Thyroid gland (tissue), 4 donors: Measurements from ENCODE around the gene TMEM255B. TPM values are rescaled to one million over a fixed set of nuclear protein-coding genes. Genes with fewer than 3 reads are reported as not detected.

Source experiments
- DNase-seq, 2 donors: peaks; one replicate each; pipeline ENCODE4 v3.0.0-alpha.2; 2019
- H3K27ac ChIP-seq, 3 donors: fragments of 200-600 bp; sonication (generic); 1 replicate in 2 of 3; 2 replicates in 1 of 3; pipeline ENCODE4 v1.5.1; 2016 to 2019; ENCODE audit warnings: mild to moderate bottlenecking in 1 of 3, moderate library complexity in 1 of 3
- H3K27me3 ChIP-seq: fragments of 200-600 bp; sonication (generic); one replicate; pipeline ENCODE4 v1.5.1; 2019
- H3K36me3 ChIP-seq, 2 donors: fragments of 200-600 bp; sonication (generic); one replicate each; pipeline ENCODE4 v1.5.1; 2016 to 2019
- H3K4me1 ChIP-seq, 2 donors: fragments of 200-600 bp; sonication (generic); one replicate each; pipeline ENCODE4 v1.5.1; 2017 to 2019
- H3K4me3 ChIP-seq, 3 donors: fragments of 200-600 bp; sonication (generic); replicated peaks in 1 of 3; 1 replicate in 2 of 3; 2 replicates in 1 of 3; pipeline ENCODE4 v1.5.1; 2016; ENCODE audit warnings: mild to moderate bottlenecking in 1 of 3
- H3K9me3 ChIP-seq: fragments of 200-600 bp; sonication (generic); one replicate; pipeline ENCODE4 v1.5.1; 2017
- POLR2A ChIP-seq, 2 donors: fragments of 450-650 bp; IDR thresholded peaks; one replicate each; pipeline ENCODE4 v1.6.1; 2017; ENCODE audit warnings: antibody characterized with exemption in 2 of 2, mild to moderate bottlenecking in 2 of 2, moderate library complexity in 1 of 2
- WGBS, 2 donors: methylation state at CpG; one replicate each; pipeline ENCODE4 v1.1.5; 2017; 5-methylcytosine and 5-hydroxymethylcytosine counted together
- intact Hi-C: fragments of 100-400 bp; cut with DNase I; formaldehyde crosslinking; loops from one replicate; pipeline ENCODE4 v1.15.1; 2023
- total RNA-seq, 4 donors: library from RNA; depleted of rRNA; stranded (reverse); fragments of >200 nt; gene quantifications; one replicate each; pipeline ENCODE4 v1.2.3, GENCODE V29; 2016
- TF ChIP-seq, protein P1 (sequence below), 6 experiments: fragments of 200-600 bp in 3 of 6; fragments of 450-650 bp in 3 of 6; sonication (generic) in 3 of 6; IDR thresholded peaks; one replicate each; pipeline ENCODE4 v1.5.1; 2016 to 2019; ENCODE audit warnings: antibody characterized with exemption in 6 of 6, mild to moderate bottlenecking in 2 of 6, inconsistent platforms in 1 of 6, moderate library complexity in 1 of 6

The TMEM255B gene
- total RNA-seq, 4 donors from 2014 or later: 6.1 to 9.2 (median 8.3) TPM

- TF ChIP-seq, protein P1, sequence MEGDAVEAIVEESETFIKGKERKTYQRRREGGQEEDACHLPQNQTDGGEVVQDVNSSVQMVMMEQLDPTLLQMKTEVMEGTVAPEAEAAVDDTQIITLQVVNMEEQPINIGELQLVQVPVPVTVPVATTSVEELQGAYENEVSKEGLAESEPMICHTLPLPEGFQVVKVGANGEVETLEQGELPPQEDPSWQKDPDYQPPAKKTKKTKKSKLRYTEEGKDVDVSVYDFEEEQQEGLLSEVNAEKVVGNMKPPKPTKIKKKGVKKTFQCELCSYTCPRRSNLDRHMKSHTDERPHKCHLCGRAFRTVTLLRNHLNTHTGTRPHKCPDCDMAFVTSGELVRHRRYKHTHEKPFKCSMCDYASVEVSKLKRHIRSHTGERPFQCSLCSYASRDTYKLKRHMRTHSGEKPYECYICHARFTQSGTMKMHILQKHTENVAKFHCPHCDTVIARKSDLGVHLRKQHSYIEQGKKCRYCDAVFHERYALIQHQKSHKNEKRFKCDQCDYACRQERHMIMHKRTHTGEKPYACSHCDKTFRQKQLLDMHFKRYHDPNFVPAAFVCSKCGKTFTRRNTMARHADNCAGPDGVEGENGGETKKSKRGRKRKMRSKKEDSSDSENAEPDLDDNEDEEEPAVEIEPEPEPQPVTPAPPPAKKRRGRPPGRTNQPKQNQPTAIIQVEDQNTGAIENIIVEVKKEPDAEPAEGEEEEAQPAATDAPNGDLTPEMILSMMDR (IDR thresholded peaks at IDR 0.05): no peak
- no peak for TF ChIP-seq POLR2A (IDR thresholded peaks at IDR 0.05)
- no peak for DNase-seq
- Histone ChIP-seq H3K36me3 (no peaks in the 10 kb centered on the region), H3K9me3 (no peaks in the 10 kb centered on the region), H3K4me1 (no peaks in the 10 kb centered on the region), H3K4me3 (no peak overlapping the region), H3K27ac (no peak overlapping the region), H3K27me3 (no peaks in the 10 kb centered on the region)
- intact Hi-C loops: no loop called here
- 81% methylated on average over 10 of the region's 10 CpGs for WGBS, 2 donors
Observed at GRCh38 chr13:113783966-113784644, 25.1 kb downstream of the TMEM255B start.

GRCh38 chr13:113784645-113785024 is 25.6 kb downstream of the TMEM255B start:
- WGBS, 2 donors: 81 to 87% methylated on average over 4 to 5 of the region's 5 CpGs
- no peaks in the 10 kb centered on the region for H3K9me3 ChIP-seq
- intact Hi-C loops: no loop called here
- no peaks in the 10 kb centered on the region for H3K36me3 ChIP-seq
- no peak for TF ChIP-seq POLR2A (IDR thresholded peaks at IDR 0.05)
- TF ChIP-seq, protein P1 (IDR thresholded peaks at IDR 0.05): no peak
- no peaks in the 10 kb centered on the region for H3K4me1 ChIP-seq
- H3K27me3 ChIP-seq: no peaks in the 10 kb centered on the region
- H3K4me3 ChIP-seq: no peak overlapping the region
- no peak for DNase-seq
- no peak overlapping the region for H3K27ac ChIP-seq

DNA sequence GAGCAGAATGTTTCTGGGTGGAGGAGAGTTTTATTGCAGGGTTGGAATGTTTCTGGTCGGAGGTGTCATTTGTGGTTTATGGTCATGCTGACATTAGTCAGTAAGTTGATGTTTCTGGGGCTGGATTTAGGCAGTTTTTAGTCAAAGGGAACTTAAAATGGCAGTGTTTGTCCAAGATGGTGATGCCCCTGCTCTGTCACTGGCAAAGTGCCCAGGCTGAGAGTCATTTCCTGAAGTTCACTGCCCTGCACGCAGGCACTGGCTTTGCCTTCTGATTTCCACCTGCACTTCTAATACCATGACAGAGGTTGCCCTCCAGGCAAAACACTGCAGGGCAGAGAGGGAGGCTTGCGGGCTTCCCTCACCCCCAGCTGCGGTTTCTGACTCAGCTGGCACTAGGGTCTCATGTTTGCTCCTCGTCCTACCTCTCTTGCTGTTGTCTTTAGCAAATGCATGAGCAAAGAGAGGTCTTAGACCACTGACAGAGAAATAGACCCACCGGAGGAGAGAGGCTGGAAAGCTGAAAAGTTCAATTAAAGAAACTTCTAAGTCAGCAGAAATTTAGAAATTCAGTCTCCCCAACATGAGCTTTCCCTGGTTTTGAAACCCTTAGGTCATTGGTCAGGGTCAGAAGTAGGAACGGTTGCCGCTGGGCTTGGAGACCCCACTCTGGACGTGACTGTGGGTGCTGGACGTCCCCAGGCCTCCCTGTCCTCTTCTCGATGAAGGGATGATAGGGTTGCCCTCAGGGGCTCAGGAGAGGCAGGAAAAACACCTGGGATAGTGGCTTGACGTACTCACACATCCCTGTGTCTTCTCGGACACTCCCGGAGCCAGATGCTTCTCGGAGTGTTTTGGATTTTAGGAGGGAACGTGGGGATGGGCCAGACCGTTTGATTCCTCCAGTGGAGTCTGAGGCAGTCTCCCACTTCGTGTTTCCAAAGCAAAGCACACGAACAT is 26.3 kb downstream of the TMEM255B start:
- no peaks in the 10 kb centered on the region for H3K36me3 ChIP-seq
- no peaks in the 10 kb centered on the region for H3K9me3 ChIP-seq
- no peak overlapping the region for H3K27ac ChIP-seq
- TF ChIP-seq POLR2A (IDR thresholded peaks at IDR 0.05): no peak
- TF ChIP-seq, protein P1 (IDR thresholded peaks at IDR 0.05): no peak
- intact Hi-C loops: no loop called here
- no peak for DNase-seq
- 82 to 83% methylated on average over 19 of the region's 19 CpGs for WGBS, 2 donors
- no peaks in the 10 kb centered on the region for H3K27me3 ChIP-seq
- H3K4me1 ChIP-seq: no peaks in the 10 kb centered on the region
- H3K4me3 ChIP-seq: no peak overlapping the region

GRCh38 chr13:113786262-113786841 is 27.3 kb downstream of the TMEM255B start:
- no peaks in the 10 kb centered on the region for H3K36me3 ChIP-seq
- 80 to 81% methylated on average over 17 of the region's 17 CpGs for WGBS, 2 donors
- H3K9me3 ChIP-seq: no peaks in the 10 kb centered on the region
- no peak overlapping the region for H3K27ac ChIP-seq
- H3K27me3 ChIP-seq: no peaks in the 10 kb centered on the region
- DNase-seq: no peak
- no peaks in the 10 kb centered on the region for H3K4me1 ChIP-seq
- intact Hi-C loops: no loop called here
- H3K4me3 ChIP-seq: no peak overlapping the region
- no peak for TF ChIP-seq POLR2A (IDR thresholded peaks at IDR 0.05)
- TF ChIP-seq, protein P1 (IDR thresholded peaks at IDR 0.05): no peak
